Keratinocyte (primary cell): Measurements from ENCODE around the gene SPIRE1. TPM values are rescaled to one million over a fixed set of nuclear protein-coding genes. Genes with fewer than 3 reads are reported as not detected.

Experiments used
- DNase-seq: peaks from one replicate; pipeline ENCODE4 v3.0.0-alpha.2; 2011; ENCODE audit warnings: low read depth, missing footprints, low spot score
- FAIRE-seq: peaks from 2 replicates; lab custom pipeline; 2011; peaks lifted over from hg19 to GRCh38; lab: Jason Lieb, UNC
- H2AFZ ChIP-seq: 2 replicates; pipeline ENCODE4 v1.6.0; 2012; ENCODE audit warnings: low read length, control low read depth, inconsistent platforms; ENCODE audit not compliant: control insufficient read depth
- H3K27ac ChIP-seq: 2 replicates; pipeline ENCODE4 v1.5.1; 2011; ENCODE audit warnings: low read length; ENCODE audit not compliant: control insufficient read depth, insufficient read depth
- H3K27me3 ChIP-seq: 3 replicates; pipeline ENCODE4 v1.6.0; 2011; ENCODE audit warnings: low read length; ENCODE audit not compliant: control insufficient read depth, insufficient read depth; ENCODE audit errors: extremely low read depth
- H3K36me3 ChIP-seq, 2 experiments: 2 replicates in 1 of 2; 3 replicates in 1 of 2; pipeline ENCODE4 v1.5.1; 2011; ENCODE audit warnings: low read length in 2 of 2, mild to moderate bottlenecking in 1 of 2; ENCODE audit not compliant: control insufficient read depth in 2 of 2, insufficient read depth in 2 of 2; ENCODE audit errors: extremely low read depth in 1 of 2
- H3K4me1 ChIP-seq: 3 replicates; pipeline ENCODE4 v1.5.1; 2011; ENCODE audit warnings: low read length; ENCODE audit not compliant: control insufficient read depth, insufficient read depth; ENCODE audit errors: extremely low read depth
- H3K4me2 ChIP-seq: 3 replicates; pipeline ENCODE4 v1.6.0; 2011; ENCODE audit warnings: low read depth, low read length; ENCODE audit not compliant: control insufficient read depth, insufficient read depth; ENCODE audit errors: extremely low read depth
- H3K4me3 ChIP-seq, 3 experiments: fragments of 200-600 bp in 1 of 3; sonication (generic) in 1 of 3; 2 replicates in 2 of 3; 3 replicates in 1 of 3; pipeline ENCODE4 v1.5.1; 2011 to 2016; ENCODE audit warnings: low read length in 3 of 3, mild to moderate bottlenecking in 3 of 3, control low read depth in 2 of 3, inconsistent platforms in 1 of 3, low read depth in 1 of 3, mixed read lengths in 1 of 3, mixed run types in 1 of 3, moderate library complexity in 1 of 3; ENCODE audit not compliant: control insufficient read depth in 2 of 3, insufficient read depth in 2 of 3; ENCODE audit errors: extremely low read depth in 1 of 3
- H3K79me2 ChIP-seq: 2 replicates; pipeline ENCODE4 v1.6.0; 2012; ENCODE audit warnings: low read length; ENCODE audit not compliant: control insufficient read depth, insufficient read depth
- H3K9ac ChIP-seq: 3 replicates; pipeline ENCODE4 v1.6.0; 2011; ENCODE audit warnings: low read length; ENCODE audit not compliant: control insufficient read depth, insufficient read depth; ENCODE audit errors: extremely low read depth
- H3K9me1 ChIP-seq: 3 replicates; pipeline ENCODE4 v1.6.0; 2011; ENCODE audit warnings: low read length; ENCODE audit not compliant: control insufficient read depth, insufficient read depth; ENCODE audit errors: extremely low read depth
- H3K9me3 ChIP-seq: 2 replicates; pipeline ENCODE4 v1.5.1; 2012; ENCODE audit warnings: low read depth, low read length; ENCODE audit not compliant: control insufficient read depth
- H4K20me1 ChIP-seq: 3 replicates; pipeline ENCODE4 v1.6.0; 2011; ENCODE audit warnings: low read length; ENCODE audit not compliant: control insufficient read depth, insufficient read depth; ENCODE audit errors: extremely low read depth
- CTCF ChIP-seq, 3 experiments: IDR thresholded peaks in 1 of 3; conservative IDR thresholded peaks in 1 of 3; optimal IDR thresholded peaks in 1 of 3; 2 replicates in 2 of 3; 3 replicates in 1 of 3; pipeline versions ENCODE3 to v1.5.1; 2011; ENCODE audit warnings: low read length in 3 of 3, mild to moderate bottlenecking in 3 of 3, moderate library complexity in 2 of 3, control low read depth in 1 of 3, inconsistent platforms in 1 of 3; ENCODE audit not compliant: insufficient read depth in 2 of 3; ENCODE audit errors: extremely low read depth in 1 of 3
- EZH2 ChIP-seq: IDR thresholded peaks from one replicate; pipeline ENCODE4 v1.6.1; 2012; ENCODE audit warnings: inconsistent platforms, mild to moderate bottlenecking, low read length, moderate library complexity
- dilution Hi-C: fragments of 300-500 bp; cut with MboI; formaldehyde crosslinking; loops from one replicate; pipeline ENCODE4 v1.7.0; 2020; ENCODE audit warnings: low sequenced_read_pairs; ENCODE audit not compliant: extremely low pct_ligation_motif_present
- polyA plus RNA-seq, 5 experiments: library from polyadenylated mRNA; depleted of rRNA in 3 of 5; stranded (reverse) in 3 of 5; stranded (forward) in 1 of 5; unstranded in 1 of 5; fragments of >200 nt; gene quantifications; 1 replicate in 1 of 5; 2 replicates in 3 of 5; 3 replicates in 1 of 5; pipeline versions ENCODE4 v1.2.1 to v1.2.3, GENCODE V29; 2011 to 2012; ENCODE audit warnings: missing spikeins in 2 of 5, low read depth in 1 of 5, low replicate concordance in 1 of 5

The SPIRE1 gene
- polyA plus RNA-seq, 1 donor (not counting 4 experiments of a cell fraction or from before 2014, with no cell fraction given) = 20.6 TPM

GRCh38 chr18:12534820-12535219 is 123.1 kb downstream of the SPIRE1 start:
- H4K20me1 ChIP-seq = peaks cover 3% of the 10 kb centered on the region
- no peaks in the 10 kb centered on the region for H3K9me3 ChIP-seq
- DNase-seq (no peak), FAIRE-seq (no peak)
- no peak overlapping the region for H2AFZ ChIP-seq
- H3K79me2 ChIP-seq = peaks cover 3% of the 10 kb centered on the region
- no peak overlapping the region for H3K27ac ChIP-seq
- no peak overlapping the region for H3K9ac ChIP-seq
- no peaks in the 10 kb centered on the region for H3K36me3 ChIP-seq
- TF ChIP-seq CTCF (optimal IDR thresholded peaks at IDR 0.05 in 1 of 3, IDR thresholded peaks at IDR 0.05 in 1 of 3, conservative IDR thresholded peaks at IDR 0.05 in 1 of 3; ENCODE audit: extremely low read depth in 1 of 3, insufficient read depth in 2 of 3, low read length in 3 of 3) = no peak
- no peak for TF ChIP-seq EZH2
- no peaks in the 10 kb centered on the region for H3K4me1 ChIP-seq
- H3K27me3 ChIP-seq = no peaks in the 10 kb centered on the region
- dilution Hi-C loops = no loop called here
- peaks cover 5% of the 10 kb centered on the region for H3K9me1 ChIP-seq
- no peak overlapping the region for H3K4me3 ChIP-seq
- H3K4me2 ChIP-seq = no peak overlapping the region

GRCh38 chr18:12532661-12533060 is 125.2 kb downstream of the SPIRE1 start:
- peaks cover 3% of the 10 kb centered on the region for H3K79me2 ChIP-seq
- dilution Hi-C loops = no loop called here
- no peaks in the 10 kb centered on the region for H3K4me1 ChIP-seq
- no peak overlapping the region for H3K4me2 ChIP-seq
- no peak overlapping the region for H3K4me3 ChIP-seq
- TF ChIP-seq CTCF (optimal IDR thresholded peaks at IDR 0.05 in 1 of 3, IDR thresholded peaks at IDR 0.05 in 1 of 3, conservative IDR thresholded peaks at IDR 0.05 in 1 of 3; ENCODE audit: extremely low read depth in 1 of 3, insufficient read depth in 2 of 3, low read length in 3 of 3) (no peak), EZH2 (no peak)
- peaks cover 3% of the 10 kb centered on the region for H4K20me1 ChIP-seq
- peaks cover 7% of the 10 kb centered on the region for H3K9me1 ChIP-seq
- H3K9me3 ChIP-seq = no peaks in the 10 kb centered on the region
- H3K27me3 ChIP-seq = no peaks in the 10 kb centered on the region
- H3K36me3 ChIP-seq = no peaks in the 10 kb centered on the region
- no peak overlapping the region for H2AFZ ChIP-seq
- DNase-seq = no peak
- no peak for FAIRE-seq
- no peak overlapping the region for H3K9ac ChIP-seq
- H3K27ac ChIP-seq = no peak overlapping the region
